HG02970 (cell line): ENCODE data around the gene NOS2.

Experiments used
- ATAC-seq: cut with Tn5 transposase; IDR thresholded peaks from one replicate; pipeline ENCODE4 v1.9.1; 2021; ENCODE audit warnings: mild to moderate bottlenecking, moderate library complexity, moderate number of reproducible peaks; ENCODE audit not compliant: unreplicated experiment, low FRiP score

Gene NOS2

DNA sequence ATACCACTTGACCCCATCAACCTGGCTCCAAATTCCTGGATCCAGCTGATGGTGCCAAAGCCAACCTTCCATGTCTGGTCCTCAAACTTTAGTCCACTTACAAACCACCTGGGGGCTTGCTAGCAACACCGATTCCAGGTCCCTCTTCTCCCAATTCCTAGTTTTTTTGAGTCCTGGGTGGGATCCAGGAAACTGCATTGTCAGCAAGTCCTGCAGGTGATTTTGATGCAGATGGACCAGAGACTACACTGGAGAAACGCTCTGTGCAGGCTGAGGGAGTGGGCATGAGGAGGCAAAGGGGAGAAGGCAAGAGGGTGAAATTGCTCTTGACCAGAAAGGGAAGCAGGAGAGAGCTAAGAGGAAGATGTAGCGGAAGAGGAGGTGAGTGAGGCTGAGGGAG lies 21.0 kb upstream of the NOS2 start:
- no peak for ATAC-seq

DNA sequence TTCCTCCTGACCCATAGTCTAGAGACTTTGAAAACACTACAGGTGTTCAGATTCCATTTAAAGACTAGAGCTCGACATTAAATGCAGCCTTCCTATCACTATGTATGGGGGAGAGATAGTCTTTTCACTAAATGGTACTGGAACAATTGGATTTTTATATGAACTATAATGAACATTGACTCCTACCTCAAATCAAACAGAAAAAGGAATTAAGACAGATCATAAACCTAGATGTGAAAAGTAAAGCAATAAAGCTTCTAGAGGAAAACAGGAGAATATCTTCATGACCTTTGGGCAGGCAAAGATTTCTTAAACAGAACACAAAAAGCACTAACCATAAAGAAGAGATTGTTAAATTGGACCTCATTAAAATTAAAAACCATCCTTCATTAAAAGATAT lies 18.8 kb upstream of the NOS2 start:
- ATAC-seq: no peak

DNA sequence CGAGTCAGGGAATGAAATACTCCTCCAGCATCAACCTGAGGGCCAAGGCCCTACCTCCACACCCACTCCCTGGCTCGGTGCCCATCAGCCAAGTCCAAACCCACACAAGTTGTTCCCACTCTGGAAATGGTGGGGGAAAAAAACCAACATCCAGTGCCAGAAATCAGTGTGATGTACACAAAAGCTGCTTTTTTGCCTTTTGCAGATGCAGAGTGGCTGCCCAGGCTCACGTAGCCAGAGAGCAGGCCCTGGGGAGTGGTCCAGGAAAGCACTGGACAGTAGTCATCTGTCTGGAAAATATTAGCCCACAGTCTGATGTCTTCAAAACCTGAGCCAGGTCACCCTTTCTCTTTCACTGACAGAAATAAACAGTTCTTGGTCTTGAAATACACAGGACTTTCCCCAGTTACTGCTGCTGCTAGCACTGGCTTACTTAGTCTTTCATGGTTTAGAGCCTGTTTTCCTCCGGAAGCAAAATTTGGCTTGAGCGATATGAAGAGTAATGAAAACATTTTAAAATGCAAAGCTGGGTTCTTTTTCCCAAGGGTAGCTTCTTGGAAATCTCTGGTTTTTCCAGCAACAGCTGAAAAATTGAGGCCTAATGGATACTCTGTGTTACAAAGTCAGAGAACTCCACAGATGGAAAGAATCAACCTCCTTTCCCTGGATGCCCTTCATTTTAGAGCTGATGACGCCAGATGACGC lies 18.2 kb upstream of the NOS2 start:
- ATAC-seq: no peak

DNA sequence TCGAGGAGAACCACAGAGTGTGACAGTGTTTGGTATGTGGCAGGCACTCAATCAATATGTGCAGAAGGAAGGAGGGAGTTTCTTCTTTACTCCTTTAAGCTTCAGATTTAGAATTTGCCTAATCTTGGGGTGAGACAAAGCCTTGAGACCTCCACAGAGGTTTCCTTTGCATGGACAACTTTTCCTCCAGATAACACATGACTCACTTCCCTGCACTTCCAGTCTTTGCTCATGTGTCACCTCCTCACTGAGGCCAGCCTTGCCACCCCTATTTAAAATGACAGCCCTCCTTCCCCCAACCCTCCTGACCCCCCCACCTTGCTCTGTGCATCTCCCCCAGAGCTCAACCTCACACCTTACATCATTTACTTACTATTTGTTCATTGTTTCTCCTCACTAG lies 17.4 kb upstream of the NOS2 start:
- no peak for ATAC-seq

DNA sequence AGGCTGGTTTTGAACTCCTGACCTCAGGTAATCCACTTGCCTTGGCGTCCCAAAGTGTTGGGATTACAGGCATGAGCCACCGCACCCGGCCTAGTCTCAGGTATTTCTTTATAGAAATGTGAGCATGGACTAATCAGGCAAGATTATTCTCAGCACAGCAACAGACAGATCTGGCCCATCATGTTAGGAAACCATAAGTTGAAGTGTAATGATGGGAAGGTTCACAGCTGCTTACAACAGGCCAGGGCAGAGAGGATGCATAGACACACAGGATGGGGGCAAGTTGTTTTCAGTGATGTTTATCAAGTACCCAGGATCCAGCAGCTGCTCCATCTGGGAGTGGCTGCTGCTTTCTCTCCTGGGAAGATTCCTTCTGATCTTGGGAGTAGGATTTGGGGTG lies 16.6 kb upstream of the NOS2 start:
- ATAC-seq: no peak

DNA sequence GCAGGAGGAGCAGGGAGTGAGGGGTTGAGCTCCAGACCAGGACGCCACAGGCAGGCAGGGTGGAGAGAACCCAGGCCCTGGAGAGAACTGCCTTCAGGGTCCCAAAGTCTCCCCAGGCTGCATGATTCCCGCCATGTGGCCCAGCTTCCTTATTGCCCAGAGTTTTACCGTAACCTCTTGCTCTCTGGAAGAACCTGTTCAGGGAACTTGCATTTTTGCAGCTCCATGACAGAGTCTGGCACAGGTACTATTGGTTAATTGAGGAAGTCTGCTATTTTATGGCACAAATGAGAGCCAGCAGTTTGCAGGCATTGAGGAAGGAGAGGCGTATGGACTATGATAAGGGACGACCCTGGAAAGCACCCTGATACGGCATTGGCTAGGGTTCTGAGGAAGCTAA lies 11.6 kb upstream of the NOS2 start:
- ATAC-seq: no peak

DNA sequence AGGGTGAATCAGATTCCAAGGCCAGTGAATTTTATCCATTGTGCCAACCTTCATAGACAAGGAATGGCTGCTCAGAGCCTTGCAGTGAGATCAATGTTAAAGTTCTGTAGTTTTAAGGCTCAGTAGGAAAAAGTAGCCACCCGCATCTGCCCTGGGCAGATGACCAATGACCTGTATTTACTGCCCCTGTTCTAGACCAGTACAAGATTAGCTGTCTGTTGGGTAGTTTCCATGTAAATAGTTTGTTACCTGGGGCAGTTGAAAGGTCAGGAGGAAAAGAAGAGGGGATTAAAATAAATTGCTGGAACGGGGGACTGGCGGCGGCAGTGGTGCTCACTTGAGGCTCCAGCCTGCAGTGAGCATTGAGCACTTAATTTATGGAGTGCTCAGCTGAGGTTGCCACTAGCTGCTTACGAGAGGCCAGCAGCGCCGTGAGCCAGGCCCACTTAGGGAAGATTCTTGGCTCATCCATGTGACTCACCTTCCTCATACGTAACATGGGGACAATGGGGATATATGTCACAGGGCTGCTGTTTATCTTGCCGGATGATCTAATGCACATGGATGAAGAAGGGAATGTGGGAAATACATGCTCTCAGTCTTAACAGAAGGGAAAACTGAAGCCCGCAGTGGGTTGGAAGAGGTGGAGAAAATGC lies 10.7 kb upstream of the NOS2 start:
- no peak for ATAC-seq

DNA sequence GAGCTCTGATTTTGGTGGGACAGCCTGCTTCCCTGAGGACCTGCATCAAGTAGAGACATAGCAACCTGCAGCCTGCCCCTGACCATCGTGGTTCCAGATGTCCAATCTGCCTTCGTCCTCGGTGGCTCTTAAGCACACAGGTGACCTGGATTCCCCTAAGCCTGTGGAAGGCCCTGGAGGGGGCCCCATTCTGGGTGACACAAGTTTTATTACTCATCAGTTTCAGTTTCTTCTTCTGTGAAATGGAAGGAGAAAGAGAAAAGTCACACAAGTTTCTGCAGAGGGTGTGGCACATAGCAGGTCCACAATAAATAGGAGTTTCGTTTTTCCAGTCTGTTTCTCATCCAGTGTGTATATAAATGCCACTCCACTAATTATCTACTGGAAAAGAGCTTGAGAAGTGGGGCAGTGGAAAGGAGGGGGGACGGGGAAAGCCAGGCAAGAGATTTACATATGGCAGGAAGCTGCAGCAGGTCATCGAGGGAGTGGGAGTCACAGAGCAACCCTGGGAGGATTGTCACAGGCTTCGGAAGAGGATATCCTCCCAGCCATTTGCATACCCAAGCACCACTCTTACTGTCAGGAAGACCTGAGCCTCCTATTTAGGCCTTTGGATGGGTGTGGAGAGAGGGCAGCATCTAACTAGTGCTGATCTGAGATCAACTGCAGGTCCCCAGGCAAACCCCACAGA lies 10.0 kb upstream of the NOS2 start:
- no peak for ATAC-seq

DNA sequence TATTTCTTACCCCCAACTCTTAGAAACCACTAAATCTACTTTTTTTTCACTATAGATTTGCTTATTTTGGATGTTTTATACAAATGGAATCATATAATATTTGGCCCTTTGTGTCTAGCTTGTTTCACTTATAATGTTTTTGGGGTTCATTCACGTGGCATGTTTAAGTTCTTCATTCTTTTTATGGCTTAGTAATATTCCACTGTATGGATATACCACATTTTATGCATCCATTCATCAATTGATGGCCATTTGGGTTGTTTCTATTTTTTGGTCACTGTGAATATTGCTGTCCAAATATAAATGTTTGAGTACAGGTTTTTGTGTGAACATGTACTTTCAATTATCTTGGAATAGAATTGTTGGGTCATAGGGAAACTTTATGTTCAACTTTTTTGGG lies 9.2 kb upstream of the NOS2 start:
- no peak for ATAC-seq

DNA sequence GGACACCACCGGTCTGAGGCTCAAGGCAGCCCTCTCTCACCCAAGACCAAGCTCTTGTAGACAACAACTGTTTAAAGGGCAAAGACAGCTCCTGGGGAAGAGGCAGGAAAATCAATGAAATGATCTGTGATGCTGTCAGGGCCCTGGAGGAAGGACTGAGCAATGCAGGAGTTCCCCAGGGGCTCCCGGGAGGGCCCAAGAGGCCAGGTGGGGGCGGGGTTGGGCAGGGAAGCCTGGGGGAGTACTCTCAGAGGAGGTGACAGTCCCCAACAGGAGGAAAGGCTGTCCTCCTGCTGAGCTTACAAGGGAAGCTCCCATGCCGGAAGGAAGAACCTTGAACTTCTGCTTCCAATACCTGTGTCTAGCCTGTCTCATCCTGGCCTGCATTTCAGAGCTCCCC lies 8.3 kb upstream of the NOS2 start:
- ATAC-seq: no peak

DNA sequence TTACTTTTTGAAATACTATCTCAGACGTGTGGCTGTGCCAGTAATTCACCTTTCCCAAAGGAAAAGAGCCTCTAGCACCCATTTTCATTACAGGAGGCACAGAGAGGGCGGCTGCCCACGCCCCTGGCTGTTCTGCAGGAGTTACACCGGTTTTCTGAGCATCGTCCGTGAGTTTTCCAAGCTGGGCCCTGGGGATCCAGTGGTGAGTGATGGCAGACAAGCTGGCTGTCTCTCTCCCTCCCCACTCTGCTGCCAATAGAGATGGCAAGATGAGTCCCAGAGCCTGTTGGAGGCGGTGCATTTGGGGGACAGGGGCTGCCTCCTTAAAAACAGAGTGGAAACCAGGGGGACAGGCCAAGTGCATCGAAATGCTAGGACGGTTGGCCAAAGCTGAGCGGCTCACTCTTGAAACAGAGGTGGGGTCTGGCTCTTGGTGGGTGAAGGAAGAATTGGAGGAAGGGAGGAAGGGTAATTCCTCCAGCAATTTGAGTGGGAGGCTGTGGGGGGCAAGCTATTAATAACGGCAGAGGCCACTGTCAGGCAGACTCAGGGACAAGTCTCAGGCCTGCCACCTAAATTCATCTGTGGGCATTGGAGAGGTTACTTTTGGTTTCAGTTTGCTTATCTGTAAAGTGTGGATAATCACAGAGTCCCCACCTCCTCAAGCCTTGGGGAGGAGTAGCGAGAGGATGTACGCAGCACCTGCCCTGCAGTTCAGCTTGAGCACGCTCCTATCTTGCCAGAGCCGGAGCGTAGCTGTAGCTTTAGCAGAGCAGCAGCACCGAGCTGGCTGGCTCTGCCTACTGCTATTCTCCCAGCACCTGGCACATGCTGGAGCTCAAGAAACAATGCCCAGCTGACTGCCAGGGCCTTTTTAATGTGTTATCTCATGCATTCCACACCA lies 7.5 kb upstream of the NOS2 start:
- ATAC-seq: peak; percentile 45

DNA sequence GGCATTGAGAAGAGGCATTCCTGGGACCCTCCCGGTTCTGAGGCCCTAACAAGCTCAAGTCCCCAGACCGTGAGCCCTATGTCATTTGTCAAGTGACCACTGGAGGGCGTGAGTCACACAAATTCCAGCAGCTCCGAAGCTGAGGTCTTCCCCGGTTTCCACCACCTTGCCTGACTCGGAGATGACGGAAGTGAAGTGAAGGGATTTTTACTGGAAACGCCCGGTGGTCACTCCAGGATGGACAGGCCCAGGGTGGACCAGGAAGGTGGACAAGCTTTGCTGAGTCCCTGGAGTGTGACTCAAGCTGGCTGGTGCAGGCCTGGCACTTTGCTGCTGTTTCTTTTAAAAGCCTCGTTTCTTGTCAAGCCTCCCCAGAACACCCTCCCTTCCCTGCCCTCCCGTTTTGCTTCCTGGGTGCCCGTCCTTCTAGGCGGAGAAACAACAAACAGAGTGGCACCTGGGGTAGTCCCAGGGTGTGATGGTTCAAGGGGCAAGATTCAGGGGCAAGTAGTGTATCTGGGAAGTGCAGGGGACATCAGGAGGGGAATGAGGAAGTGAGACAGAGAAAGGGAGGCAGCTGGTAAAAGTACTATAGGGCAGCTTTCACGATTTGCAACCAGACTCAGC lies 5.3 kb upstream of the NOS2 start:
- no peak for ATAC-seq

DNA sequence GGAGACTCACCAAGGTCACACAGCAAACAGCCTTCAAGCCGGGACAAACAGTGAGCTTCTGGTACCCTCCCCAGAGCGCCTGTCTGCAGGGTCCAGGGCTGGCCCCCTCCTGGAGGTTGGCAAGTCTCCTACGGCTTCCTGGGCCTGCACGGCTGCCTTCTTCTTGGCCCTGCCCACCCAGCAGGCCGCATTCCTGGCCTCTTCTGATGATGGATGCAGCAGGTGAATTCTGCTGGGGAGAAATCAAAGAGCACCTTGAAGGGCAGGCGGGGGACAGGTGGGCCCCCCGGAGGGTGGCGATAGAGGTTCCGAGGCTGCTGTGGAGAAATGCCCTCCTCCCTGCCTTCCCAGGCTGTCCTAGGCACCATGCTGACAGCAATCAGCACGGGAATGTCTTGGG lies 3.8 kb upstream of the NOS2 start:
- ATAC-seq: no peak

DNA sequence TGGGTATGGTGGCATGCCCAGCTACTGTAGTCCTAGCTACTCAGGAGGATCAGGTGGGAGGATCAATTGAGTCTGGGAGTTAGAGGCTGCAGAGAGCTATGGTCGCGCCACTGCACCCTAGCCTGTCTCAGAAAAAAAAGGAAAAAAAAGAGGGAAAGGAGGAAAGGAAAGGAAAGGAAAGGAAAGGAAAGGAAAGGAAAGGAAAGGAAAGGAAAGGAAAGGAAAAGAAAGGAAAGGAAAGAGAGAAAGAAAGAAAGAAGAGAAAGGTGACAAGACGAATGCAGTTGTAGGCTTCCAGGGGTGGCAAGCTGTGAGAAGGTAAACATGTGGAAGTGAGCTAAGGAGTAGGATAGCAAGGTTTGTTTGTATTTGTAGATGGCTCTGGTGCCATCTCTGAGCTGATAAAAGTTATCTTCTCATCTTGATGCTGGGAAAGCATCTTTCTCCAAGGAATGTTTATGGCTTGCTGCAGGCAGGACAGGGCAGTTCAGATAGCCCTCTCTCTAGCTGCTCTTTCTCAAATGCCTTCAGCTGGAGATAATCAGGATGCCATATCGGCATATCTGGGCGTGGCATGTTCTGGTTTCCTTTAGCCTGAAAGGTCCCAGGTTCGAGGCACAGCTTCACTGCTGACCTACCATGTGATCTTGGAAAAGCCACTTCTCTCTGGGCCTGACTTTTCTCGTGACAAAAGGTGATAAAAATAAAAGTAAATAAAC lies 2.8 kb upstream of the NOS2 start:
- no peak for ATAC-seq

DNA sequence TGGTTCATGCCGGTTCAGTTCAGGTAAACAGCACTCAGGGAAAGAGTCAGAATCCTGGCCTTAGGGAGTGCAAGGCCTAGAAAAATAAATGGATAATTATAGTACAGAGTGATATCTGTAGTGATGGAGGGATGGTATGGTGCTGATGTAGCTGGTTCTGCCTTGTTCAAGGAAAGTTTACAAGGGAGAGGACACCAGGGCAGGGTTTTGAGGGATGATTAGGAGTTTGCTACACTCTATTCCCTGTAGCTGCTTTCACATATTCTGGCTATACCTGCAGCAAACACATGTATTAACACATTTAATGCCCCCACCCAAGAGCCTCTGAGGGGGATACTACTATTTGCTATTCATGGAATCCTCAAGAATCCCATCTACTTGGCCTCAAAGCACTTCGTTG lies 1.7 kb upstream of the NOS2 start:
- no peak for ATAC-seq

DNA sequence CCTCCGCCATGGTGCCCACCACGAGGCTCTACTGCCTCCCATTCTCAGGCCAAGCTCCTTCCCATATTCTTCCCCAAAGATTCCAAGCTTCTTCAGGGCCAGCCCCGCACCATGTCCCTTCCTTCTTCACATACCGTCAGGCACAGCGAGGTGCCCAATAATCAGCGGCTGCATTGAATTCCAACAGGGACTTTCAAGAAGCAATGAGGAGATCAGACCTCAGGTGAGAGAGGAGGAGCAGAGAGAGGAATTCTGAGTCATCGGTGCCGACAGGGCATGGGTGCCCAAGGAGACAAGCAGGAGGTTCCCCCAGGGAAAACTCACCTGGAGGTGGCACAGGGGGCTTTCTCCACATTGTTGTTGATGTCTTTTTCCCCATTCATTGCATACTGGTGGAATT lies 2.0 kb downstream of the NOS2 start:
- no peak for ATAC-seq

DNA sequence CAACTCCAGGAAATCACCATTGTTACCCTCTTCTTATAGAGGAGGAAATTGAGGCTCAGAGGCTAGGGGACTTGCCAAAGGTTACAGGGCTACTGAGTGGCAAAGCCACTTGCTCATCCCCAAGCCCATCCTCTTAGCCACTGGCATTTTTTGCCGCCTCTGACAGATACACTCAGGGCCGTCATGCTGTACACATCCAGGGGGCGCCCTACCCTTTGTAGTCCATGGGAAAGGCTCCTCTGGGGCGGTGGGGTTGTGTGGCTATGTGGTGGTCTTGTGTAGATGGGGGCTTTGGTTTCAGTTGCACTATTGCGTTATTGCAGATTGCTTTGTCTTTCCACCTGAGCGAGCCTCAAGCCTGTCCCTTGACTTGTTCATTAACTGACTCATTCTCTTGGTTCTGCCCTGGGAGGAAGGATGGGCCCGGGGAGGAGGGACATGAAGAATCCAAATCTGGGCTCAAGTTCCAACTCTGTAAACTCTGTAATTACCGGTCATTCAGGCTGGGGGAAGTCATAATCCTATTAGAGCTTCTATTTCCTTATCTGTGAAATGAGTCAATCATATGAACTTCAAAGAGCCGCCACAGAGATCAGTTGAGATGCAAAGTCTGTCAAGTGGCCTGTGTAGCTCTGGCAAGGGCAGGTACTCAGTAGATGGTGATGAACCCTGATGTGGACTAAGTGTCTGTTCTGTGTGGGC lies 2.8 kb downstream of the NOS2 start:
- no peak for ATAC-seq

DNA sequence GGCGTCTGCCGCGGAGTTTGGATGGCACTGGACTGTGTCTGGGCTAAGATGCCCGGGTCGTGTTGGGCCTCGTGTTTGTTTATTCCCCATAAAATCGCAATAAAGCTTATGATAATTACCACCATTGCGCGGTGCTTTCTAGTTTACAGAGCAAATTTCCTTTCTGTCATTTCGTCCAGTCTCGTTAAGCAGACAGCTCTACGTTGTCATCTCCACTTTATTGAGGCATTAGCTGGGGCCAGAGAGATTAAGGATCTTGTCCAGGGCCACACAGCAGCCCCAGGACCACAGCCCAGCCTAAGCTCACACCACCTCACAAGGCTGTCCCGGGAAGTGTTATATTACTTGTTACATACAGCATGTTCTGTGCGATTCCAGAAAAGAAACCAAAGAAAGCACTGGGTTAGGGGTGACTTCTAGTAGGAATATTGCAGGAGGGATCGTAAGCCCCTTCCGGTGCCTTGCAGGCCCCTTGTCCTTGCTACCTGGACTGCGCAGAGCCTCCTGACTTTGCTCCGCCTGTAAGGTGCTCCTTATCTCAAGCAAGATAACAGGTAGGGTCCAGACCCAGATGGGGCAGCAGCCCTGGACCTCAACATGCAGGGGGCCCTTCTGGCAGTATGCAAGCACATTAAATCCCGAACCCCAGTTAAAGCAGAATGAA lies 6.3 kb downstream of the NOS2 start:
- ATAC-seq: no peak
